BLaER1 treated with 17β-estradiol and CSF1 and Interleukin-3, amounts not matched to agents 10 nM and 100 nM (cell line): Measurements from ENCODE around the gene MPI.

Experiments used
- H3K27ac ChIP-seq, 11 experiments: shearing (Covaris generic); formaldehyde crosslinking; 2 replicates each; pipeline ENCODE4 v1.8.1; 2022
- H3K27me3 ChIP-seq, 11 experiments: shearing (Covaris generic); formaldehyde crosslinking; 2 replicates each; pipeline ENCODE4 v1.8.1; 2022
- H3K36me3 ChIP-seq, 11 experiments: shearing (Covaris generic); formaldehyde crosslinking; 2 replicates each; pipeline ENCODE4 v1.8.1; 2022
- H3K4me1 ChIP-seq, 10 experiments: shearing (Covaris generic); formaldehyde crosslinking; 2 replicates each; pipeline ENCODE4 v1.8.1; 2022
- H3K4me2 ChIP-seq, 11 experiments: shearing (Covaris generic); formaldehyde crosslinking; 2 replicates each; pipeline ENCODE4 v1.8.1; 2022
- H3K4me3 ChIP-seq, 10 experiments: shearing (Covaris generic); formaldehyde crosslinking; 2 replicates each; pipeline ENCODE4 v1.8.1; 2022
- H3K9ac ChIP-seq, 11 experiments: shearing (Covaris generic); formaldehyde crosslinking; 2 replicates each; pipeline ENCODE4 v1.8.1; 2022
- H3K9me3 ChIP-seq, 11 experiments: shearing (Covaris generic); formaldehyde crosslinking; replicated peaks in 1 of 11; 2 replicates each; pipeline ENCODE4 v1.8.1; 2022
- H4K20me1 ChIP-seq, 11 experiments: shearing (Covaris generic); formaldehyde crosslinking; 2 replicates each; pipeline ENCODE4 v1.8.1; 2022
- Cebpa-rat ChIP-seq, 11 experiments: shearing (Covaris generic); IDR thresholded peaks; 2 replicates each; pipeline ENCODE4 v1.8.1; 2022

MPI gene

GRCh38 chr15:74937272-74937589 lies 47.4 kb downstream of the MPI start:
- Histone ChIP-seq H3K27ac (peak overlapping the region; percentile 89 to 99 (median 96)), H4K20me1 (peaks cover 40 to 56% (median 48%) of the 10 kb centered on the region in 11 experiments), H3K27me3 (no peaks in the 10 kb centered on the region), H3K4me3 (peak overlapping the region; percentile 85 to 100 (median 97)), H3K36me3 (peaks cover 11 to 40% (median 31%) of the 10 kb centered on the region in 11 experiments; a peak in 19 of 22 replicates), H3K4me1 (peaks cover 27 to 40% (median 34%) of the 10 kb centered on the region in 10 experiments), H3K4me2 (peak overlapping the region; percentile 71 to 96 (median 84)), H3K9ac (peak overlapping the region; percentile 93 to 100 (median 97)), H3K9me3 (no peaks in the 10 kb centered on the region)
- no peak for TF ChIP-seq Cebpa-rat (IDR thresholded peaks at IDR 0.05)

- Histone ChIP-seq H4K20me1 (peaks cover 35 to 51% (median 43%) of the 10 kb centered on the region in 11 experiments), H3K4me1 (peaks cover 27 to 40% (median 34%) of the 10 kb centered on the region in 10 experiments), H3K36me3 (peaks cover 11 to 35% (median 26%) of the 10 kb centered on the region in 11 experiments; a peak in 19 of 22 replicates), H3K9ac (peak within 1 kb of the TSS; percentile 93 to 100 (median 97)), H3K4me3 (peak within 1 kb of the TSS; percentile 85 to 100 (median 97)), H3K9me3 (no peaks in the 10 kb centered on the region), H3K27me3 (no peaks in the 10 kb centered on the region), H3K27ac (peak within 1 kb of the TSS; percentile 89 to 99 (median 96)), H3K4me2 (peak within 1 kb of the TSS; percentile 72 to 96 (median 85))
- TF ChIP-seq Cebpa-rat (IDR thresholded peaks at IDR 0.05), result no peak
Observed at GRCh38 chr15:74937590-74938371, 47.9 kb downstream of the MPI start, which contains the start of gene COX5A. TSS of gene COX5A (minus strand) at chr15:74938073. CDS start at chr15:74938014, 59 bp downstream.

- TF ChIP-seq Cebpa-rat (IDR thresholded peaks at IDR 0.05), result 0 out of 22 replicates have a peak, but pooled peaks of 2 of the 11 experiments have one; percentile 15 to 28
- Histone ChIP-seq H3K4me3 (no peak overlapping the region), H3K9ac (no peak overlapping the region), H3K4me2 (no peak overlapping the region), H4K20me1 (peaks cover 0 to 14% (median 6%) of the 10 kb centered on the region in 11 experiments; a peak in 3 of 22 replicates), H3K9me3 (no peaks in the 10 kb centered on the region), H3K36me3 (no peaks in the 10 kb centered on the region), H3K27ac (no peak overlapping the region), H3K4me1 (peaks cover 7 to 15% (median 12%) of the 10 kb centered on the region in 10 experiments; a peak in 12 of 20 replicates), H3K27me3 (peaks cover 5 to 16% (median 13%) of the 10 kb centered on the region in 11 experiments)
Observed at GRCh38 chr15:74950078-74950908, 60.5 kb downstream of the MPI start.

- no peak overlapping the region for H3K9ac ChIP-seq
Observed at GRCh38 chr15:74951006-74951405, 61.2 kb downstream of the MPI start.

More at GRCh38 chr15:74951006-74951405, 61.2 kb downstream of the MPI start:
- H3K9me3 ChIP-seq, result peaks cover 0 to 4% (median 0%) of the 10 kb centered on the region in 11 experiments; a peak in 10 of 22 replicates
- peaks cover 0 to 21% (median 6%) of the 10 kb centered on the region in 11 experiments; a peak in 5 of 22 replicates for H4K20me1 ChIP-seq
- no peak overlapping the region for H3K4me3 ChIP-seq
- peaks cover 10 to 20% (median 16%) of the 10 kb centered on the region in 10 experiments; a peak in 19 of 20 replicates for H3K4me1 ChIP-seq
- H3K27me3 ChIP-seq, result peaks cover 12 to 23% (median 20%) of the 10 kb centered on the region in 11 experiments
- no peak overlapping the region for H3K4me2 ChIP-seq
- no peak for TF ChIP-seq Cebpa-rat (IDR thresholded peaks at IDR 0.05)
- H3K27ac ChIP-seq, result no peak overlapping the region
- no peaks in the 10 kb centered on the region for H3K36me3 ChIP-seq
